NCI-H446 treated with DMSO at 0.1 percent for 48 hours (cell line): ENCODE results near the gene TMBIM6.

Experiments used
- DNase-seq: peaks from one replicate; lab custom pipeline; 2025; lab: John Stamatoyannopoulos, UW

The TMBIM6 gene

DNA sequence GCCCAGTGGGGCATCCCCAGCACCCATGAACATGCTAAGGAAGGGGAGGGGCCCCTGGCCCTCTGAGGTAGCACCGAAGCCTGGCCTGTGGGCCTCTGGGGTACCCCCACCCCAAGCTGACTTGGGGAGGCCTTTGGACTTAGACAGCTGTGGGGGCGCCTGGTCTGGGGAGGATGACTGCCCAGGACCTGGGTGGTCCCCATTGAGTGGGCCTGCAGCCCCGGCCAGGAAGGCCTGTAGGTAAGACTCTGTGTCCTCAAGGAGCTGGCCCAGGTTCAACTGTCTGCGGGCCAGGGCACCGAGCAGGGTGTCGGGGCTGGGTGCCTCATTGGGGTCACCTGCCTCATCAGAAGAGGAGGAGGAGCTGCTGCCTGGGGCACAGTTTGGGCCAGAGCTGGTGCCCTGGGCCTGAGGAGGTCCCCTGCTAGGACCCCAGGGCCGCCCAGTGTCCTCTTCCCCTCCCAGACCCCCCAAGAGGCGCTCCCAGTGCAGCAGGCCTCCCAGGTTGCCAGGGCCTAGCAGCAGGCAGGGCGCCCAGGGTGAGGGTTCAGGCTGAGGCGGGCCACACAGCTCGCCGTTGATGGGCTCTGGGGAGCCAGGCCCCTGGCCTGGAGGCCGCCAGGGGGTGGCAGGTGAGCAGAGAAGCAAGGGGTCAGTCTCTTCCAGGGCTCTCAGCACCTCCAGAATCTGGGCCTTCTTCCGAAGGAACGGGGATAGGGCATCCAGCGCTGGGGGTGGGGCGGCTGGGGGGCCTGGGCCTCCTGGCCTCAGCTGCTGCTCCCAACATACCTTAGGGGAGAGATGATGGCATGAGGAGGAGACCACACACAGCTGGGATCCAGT lies 55.5 kb downstream of the TMBIM6 start:
- no peak for DNase-seq

DNA sequence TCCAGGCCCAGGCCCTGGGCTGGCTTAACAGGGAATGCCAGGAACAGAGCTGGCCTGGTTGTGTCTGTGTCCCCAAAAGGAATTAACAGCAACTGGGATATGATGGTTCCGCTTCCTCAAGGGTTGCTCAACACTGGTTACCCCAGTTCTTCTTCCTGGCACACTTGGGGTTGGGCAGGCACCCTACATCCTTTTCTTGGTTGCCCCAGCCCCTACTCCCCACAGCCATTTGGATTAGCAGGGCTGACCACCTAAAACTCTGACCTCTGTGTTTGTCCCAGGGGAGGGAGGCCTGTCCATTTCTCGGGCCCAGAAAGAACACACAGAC lies 56.1 kb downstream of the TMBIM6 start:
- no peak for DNase-seq

DNA sequence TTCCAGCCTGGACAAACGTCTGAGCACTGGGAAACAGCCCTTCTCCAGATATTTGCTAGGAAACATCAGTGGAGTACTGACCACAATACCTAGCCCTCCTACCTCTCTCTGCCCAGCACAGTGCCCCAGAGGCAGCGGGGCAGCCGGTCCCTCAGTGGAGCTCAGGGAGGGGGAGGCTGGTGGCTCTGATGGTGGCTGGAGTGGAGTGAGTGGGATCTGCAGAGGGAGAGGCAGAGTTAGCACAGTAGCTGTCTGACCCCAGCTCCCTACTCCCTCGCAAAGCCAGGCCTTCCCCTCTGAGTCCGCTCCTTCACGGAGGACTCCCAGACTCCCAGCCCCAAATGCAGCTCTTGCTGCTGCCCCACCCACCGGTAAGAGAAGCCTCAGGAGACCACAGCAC lies 56.9 kb downstream of the TMBIM6 start:
- no peak for DNase-seq

DNA sequence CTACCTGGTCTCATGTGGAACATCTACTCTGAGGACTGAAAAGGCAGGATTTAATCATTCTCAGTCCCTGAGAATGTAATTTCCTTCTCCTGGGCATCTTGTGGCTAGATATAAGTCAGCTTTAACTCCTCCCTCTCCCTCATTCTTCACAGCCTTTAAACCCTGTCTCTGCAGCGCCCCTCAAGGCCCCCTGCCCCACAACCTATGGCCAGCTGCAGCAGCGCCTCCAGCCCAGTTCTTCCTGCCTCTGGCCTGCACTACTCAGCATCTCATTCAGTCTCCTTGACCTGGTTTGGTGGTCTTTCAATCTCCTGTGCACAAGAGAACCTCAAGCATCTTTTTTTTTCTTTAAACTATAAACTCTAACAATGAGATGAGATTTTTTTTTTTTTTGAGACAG lies 57.6 kb downstream of the TMBIM6 start:
- DNase-seq: no peak

DNA sequence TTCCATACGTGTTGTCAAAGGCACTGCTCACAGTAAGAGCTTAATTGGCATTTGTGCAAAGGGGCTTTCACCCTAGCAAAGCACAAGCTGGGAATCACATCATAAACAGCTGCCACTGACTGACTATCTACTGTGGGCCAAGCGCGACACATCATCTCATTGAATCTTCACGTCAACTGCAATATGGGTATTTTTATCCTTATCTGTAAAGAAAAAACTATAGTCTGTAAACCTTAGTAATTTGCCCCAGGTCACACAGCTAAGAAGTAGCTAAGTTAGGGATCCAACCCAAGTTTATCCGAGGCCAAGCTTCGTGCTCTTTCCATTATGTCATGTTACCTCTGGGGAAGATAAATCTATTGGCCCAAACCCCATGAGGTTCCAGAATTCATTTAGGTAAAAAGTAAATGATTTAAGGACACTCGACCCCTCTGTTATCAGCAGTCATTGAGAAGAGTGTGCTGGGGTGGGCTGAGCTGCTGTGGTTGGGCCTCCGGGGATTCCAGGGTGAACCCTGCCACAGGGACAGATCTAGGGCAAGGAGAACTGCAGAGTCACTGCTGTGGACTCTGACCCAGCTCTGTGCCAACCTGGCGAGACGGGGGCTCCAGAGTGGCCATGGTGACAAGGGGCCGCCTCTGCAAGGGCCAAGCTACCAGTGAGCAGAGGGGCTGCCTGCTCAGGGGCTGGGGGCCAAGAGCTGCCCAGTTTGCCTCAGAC lies 59.2 kb downstream of the TMBIM6 start:
- no peak for DNase-seq

DNA sequence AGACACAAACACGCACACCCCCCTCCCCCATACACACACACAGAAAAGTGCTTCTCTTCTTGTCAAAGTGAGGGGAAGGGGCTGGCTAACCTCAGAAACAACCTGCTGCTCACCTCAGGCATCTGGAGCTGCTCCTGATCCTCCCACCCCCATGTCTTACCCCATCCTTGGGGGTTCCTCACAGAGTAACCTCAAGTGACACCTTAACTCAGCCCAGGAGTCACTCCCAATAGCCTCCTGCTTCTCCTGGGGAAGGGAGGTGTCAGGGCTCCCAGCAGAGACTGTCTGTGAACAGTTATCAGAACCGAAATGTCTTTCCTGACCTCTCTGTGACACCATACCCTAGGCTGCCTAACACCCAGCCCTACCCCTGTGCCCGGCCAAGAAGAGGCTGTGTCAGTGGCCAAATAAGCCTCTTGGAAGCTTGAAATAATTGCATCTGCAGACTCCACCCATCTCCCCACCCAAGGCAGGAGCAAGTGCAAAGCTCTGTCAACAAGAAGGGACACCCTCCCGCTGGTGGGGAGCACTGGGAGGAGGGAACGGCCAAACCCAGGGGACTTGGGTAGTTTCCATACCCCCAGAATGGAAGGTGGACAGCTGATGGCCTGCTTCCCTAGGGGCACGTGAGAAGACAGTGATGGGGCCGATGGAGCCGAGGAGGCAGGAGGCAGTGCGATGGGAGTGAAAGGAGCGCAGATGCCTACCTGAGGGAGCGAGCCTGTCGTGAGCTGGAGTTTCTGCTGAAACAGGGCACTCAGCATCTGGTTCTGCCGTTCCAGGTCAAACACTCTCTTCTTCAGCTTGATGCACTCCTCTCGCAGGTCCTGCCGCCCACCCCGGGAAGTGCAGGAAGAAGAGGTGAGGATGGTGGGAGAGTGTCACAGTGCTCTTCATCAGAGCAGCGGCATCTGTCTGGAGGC lies 60.0 kb downstream of the TMBIM6 start:
- DNase-seq: no peak

DNA sequence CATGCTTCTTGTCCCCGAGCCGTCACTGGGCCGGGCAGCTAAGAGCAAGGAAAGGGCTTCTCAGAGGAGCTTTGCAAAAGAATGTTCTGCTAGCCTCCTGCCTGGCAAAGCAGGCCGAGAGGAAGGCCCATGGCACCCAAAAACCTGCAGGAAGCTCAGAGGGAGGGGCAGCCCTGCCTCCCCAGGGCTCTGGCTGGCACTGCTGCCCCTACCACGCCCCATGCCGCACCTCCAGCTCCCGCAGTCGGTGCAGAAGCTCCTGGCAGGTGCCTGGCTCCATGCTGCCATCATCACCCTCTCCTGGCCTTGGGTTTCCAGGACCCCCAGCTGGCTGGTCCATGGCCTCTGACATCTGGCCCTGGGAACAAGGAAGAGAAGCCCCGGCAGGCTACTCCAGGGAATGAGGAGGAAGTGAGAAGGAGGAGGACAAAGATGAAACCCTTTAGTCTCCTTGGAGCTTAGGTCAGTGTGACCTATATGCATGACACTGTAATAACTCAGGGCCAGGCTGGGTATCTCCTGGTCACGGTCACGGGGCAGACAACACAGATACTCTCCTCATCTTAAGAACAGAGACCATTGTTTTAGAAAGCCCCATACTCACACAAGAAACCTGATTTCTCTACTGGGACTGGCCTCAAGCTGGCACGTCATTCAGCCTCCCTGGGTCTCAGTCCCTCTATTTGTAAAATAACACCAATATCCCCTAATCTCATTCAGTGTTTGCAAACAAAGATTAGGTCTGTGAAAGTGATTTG lies 62.5 kb downstream of the TMBIM6 start:
- no peak for DNase-seq

DNA sequence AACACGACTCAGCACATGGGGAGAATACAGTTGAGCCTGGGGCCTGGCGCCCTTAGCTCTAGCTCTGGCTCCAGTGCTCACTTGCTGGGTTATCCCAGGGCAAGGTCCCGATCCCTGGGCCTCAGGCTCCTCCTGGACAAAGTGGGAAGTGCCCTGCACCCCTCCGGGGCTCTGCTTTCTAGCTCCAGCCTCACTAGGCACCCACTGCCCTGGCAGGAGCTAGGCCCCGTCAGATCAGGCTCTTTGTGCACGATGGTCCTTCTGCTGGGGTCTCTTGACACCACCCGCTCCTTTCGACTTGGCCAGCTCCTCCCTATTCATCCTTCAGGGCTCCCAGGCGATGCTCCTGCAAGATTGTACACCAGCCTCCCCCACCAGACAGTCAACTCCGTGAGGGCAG lies 63.5 kb downstream of the TMBIM6 start:
- no peak for DNase-seq

DNA sequence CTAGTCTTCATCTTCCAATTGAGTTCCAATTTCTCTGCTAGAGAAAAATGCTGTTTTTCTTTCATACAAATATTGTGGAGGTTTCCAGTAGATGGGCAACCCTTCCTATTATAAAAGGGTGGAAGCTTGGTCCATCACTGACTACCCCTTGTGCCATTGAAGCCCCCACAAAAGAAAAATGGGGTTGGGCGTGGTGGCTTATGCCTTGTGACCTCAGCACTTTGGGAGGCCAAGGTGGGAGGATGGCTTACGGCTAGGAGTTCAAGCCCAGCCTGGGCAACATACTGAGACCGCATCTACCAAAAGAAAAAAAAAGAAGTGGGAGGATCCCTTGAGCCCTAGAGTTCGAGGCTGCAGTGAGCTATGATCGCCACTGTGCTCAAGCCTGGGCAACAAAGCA lies 64.1 kb downstream of the TMBIM6 start:
- DNase-seq: no peak

DNA sequence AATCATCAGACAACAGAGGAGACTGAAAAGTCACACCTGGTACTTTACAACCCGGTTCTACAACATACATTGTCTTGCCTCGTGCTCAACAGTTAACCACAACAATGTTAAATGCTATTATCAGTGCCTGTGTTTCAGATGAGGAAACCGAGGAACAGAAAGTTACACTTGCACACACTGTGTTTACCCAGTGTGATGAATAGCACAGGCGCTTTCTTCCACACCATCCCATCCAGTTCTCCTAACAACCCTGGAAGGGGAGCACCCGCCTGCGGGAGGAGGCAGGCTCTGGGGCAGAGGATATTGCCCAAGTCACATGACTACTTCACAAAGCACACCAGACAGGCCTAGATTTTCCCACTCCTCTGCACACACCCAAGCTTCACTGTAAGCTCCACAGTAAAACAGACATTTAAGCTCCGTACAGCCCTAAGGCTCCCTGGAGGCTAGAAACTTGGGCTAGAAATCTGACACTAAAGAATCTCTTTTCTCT lies 65.0 kb downstream of the TMBIM6 start:
- DNase-seq: no peak

DNA sequence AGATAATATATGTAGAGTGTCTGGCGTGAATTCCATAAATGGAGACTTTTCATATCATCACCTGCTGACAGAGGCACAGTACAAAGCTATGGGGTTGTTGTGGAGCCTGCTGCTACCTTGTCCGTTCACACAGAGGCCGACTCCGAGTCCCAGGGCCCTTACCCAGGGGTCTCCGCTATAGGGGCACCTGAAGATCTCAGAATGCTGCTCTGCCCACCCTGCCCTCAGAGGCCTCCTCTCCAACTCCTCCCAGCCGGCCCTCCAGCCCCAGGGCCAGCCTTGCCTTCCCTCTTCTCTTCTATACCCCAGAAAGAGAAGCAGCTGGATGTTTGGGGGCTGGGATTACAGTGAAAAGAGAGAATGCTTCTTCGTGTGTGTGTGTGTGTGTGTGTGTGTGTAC lies 65.5 kb downstream of the TMBIM6 start:
- no peak for DNase-seq

DNA sequence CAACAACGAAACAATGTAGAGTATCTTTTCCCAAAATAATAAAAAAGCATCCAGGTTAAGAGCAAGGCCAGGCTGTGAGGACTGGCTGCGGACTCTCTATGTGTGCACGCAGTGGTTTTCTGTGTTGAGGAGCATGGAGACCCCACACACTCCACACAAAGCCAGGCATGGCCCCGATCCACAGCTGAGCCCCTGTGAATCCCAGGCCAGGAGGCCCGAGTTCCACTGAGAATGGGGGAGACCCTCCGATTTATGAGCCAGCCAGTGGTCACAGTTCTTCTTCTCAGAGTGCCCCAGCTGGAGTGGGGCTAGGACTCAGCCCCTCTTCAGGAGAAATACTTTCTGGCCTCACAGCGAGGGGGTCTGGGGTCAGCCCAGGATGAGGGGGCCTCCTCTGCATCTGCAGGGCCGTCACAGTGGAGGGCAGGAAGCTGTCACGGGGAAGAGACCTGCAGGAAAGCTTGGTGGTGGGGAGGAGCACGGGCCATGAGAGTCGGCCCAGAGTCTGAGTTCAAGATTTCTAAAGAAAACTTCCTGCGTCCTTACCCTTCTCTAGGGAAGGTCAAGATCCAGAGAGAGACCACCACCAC lies 66.7 kb downstream of the TMBIM6 start:
- DNase-seq: no peak

DNA sequence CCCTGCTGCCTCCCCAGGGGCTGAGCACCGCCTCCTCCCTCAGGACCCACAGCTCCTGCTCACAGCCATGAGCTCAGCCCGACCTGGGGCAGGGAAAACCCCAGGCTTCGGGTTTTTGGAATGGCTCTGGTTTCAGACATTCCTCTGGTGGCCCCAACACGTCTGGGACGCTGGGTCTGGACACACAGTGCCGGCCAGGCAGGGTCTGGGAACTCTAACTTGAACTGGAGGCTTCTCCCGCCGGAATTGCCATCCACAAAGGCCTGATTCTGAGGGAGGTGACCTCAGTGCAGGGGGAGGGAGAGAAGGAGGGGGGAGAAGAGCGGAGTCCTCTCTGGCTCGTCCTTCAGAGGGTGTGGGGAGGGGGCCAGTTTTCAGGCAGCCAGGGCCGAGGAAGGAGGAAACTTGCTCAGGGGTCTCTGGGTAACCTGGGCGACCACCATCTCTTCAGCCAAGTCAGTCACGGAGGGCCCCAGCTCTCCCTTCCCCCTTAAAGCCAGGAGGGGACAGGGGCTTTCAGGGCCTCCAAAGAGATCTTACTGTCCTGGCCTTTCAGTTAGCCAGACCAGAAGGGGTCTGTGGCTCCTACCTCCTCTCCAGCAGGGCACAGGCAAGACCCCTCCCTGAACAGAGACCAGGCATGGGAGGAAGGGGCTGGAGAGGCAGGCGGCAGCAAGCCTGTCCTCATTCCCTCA lies 67.5 kb downstream of the TMBIM6 start:
- DNase-seq: no peak

DNA sequence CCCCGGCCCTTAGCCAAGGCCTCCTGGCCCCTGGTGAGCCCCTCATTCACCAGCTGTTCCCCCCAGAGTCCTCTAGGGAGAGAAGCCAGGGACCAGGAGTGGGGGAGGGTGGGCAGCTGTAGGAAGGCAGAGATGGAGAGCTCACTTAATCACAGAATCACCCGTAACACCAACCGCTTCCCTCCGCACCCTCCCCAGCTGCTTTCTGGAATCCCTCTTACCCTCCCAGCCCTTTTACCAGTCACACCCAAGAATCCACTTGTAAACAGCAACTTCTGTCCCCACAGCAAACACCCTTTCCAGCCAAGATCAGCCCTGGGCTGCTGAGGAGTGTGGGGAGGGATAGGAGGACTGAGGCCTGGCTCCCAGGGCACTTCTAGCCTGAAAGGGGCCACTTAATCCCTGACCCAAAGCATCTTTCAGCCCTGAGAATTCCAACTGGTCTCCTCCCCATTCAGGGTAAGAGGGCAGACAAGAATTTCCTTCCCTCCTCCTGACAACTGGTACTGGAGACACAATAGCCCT lies 68.1 kb downstream of the TMBIM6 start:
- no peak for DNase-seq

DNA sequence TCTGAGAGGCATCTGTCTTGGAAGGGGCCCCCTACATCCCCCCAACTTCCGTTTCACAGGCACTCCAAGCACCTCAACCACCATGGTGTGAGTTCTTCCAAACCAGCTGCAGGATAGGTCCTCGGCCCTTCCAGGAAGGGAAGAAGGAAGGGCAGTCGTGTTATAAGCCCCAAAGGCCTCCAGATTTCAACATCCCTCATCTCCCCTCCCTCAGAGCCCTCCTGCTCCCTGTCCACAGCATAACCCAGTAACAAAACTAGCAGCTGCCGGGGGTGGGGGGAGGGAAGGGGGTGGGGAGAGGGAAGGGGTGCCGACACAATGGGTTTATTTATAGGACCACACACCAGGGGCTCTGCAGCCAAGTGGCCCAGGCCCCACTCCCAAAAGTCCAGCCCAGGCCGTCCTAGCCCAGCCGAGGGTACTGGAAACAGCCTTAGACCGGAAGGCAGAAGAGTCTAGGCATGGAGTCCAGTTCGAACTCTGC lies 68.6 kb downstream of the TMBIM6 start:
- DNase-seq: no peak

DNA sequence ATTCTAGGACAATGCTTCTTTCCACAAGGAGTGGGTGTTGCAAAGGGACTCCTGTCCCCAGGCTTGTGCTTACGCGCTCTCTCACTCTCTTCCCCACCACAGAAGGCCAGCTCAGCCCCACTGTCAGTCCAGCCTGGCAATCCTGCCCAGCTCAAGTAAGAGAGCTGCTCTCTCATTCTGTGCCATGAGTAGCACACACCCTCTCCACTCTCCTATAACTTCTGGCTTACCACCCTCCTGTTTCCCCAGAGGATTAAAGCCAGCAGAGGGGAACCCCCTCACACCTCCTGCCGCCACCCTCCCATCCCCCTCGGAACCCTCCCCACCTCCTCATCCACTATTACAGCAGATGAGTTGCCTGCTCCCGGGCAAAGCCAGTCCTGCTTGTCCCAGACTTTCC lies 69.8 kb downstream of the TMBIM6 start:
- no peak for DNase-seq

DNA sequence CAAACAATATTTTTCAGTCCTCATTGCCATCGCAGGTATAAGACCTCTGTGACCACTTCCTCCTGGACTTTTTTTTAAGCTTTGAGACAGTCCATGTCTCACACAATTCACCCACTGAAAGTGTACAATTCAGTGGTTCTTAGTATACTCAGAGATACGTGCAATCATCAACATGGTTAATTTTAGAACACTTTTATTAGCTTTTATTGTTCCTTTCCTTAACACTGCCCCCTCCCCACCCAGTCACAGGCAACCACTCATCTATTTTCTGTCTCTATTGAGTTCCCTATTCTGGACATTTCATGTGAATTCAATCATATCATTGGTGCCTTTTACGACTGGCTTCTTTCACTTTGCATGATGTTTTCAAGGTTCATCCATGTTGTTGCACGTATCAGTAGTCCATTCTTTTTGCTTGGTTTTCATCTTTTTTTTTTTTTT lies 70.6 kb downstream of the TMBIM6 start:
- no peak for DNase-seq

DNA sequence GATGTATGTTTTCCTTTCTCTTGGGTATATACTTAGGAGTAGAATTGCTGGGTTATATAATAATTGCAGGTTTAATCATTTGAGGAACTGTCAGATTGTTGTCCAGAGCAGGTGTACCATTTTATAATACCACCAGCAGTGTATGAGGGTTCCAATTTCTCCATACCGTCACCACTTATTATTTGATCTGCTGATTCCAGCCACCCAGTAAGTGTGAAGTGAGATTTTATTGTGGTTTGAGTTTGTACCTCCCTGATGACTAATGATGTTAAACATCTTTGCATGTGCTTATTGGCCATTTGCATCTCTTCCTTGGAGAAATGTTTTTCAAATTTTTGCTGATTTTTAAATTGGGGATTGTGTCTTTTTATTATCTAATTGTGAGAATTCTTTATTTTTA lies 71.8 kb downstream of the TMBIM6 start:
- no peak for DNase-seq
